HL-60 (cell line): ENCODE data around the gene ARMC9.

Experiments used
- DNase-seq, 2 experiments: peaks; one replicate each; pipeline ENCODE4 v3.0.0-alpha.2; 2010 to 2020; ENCODE audit warnings: low read depth in 1 of 2, low spot score in 1 of 2
- H3K27ac ChIP-seq: fragments of 250-450 bp; sonication (Bioruptor Pico); replicated peaks from 2 replicates; pipeline ENCODE4 v1.5.1; 2020; ENCODE audit warnings: mild to moderate bottlenecking, moderate library complexity
- H3K27me3 ChIP-seq: fragments of 250-450 bp; sonication (Bioruptor Pico); 2 replicates; pipeline ENCODE4 v1.5.1; 2021; ENCODE audit warnings: mild to moderate bottlenecking, moderate library complexity; ENCODE audit not compliant: insufficient read depth, poor library complexity, severe bottlenecking
- H3K4me3 ChIP-seq: replicated peaks from 2 replicates; pipeline ENCODE4 v1.5.1; 2011; ENCODE audit warnings: mild to moderate bottlenecking, control low read depth, low read length; ENCODE audit not compliant: insufficient read depth
- GABPA ChIP-seq: IDR thresholded peaks from 2 replicates; pipeline ENCODE4 v1.6.1; 2012; ENCODE audit warnings: low read depth
- POLR2AphosphoS5 ChIP-seq: IDR thresholded peaks from 2 replicates; pipeline ENCODE4 v1.6.1; 2012; ENCODE audit warnings: low read depth
- SPI1 ChIP-seq: IDR thresholded peaks from 2 replicates; pipeline ENCODE4 v1.6.1; 2012; ENCODE audit warnings: low read depth, mild to moderate bottlenecking, borderline replicate concordance
- TF ChIP-seq, protein P1 (sequence below): IDR thresholded peaks from 2 replicates; pipeline ENCODE4 v1.6.1; 2012; ENCODE audit warnings: low read depth; ENCODE audit not compliant: insufficient replicate concordance
- TF ChIP-seq, protein P2 (sequence below): IDR thresholded peaks from one replicate; pipeline ENCODE4 v1.5.1; 2011; ENCODE audit warnings: low read length, control low read depth, inconsistent platforms; ENCODE audit not compliant: insufficient read depth

ARMC9 gene

DNA sequence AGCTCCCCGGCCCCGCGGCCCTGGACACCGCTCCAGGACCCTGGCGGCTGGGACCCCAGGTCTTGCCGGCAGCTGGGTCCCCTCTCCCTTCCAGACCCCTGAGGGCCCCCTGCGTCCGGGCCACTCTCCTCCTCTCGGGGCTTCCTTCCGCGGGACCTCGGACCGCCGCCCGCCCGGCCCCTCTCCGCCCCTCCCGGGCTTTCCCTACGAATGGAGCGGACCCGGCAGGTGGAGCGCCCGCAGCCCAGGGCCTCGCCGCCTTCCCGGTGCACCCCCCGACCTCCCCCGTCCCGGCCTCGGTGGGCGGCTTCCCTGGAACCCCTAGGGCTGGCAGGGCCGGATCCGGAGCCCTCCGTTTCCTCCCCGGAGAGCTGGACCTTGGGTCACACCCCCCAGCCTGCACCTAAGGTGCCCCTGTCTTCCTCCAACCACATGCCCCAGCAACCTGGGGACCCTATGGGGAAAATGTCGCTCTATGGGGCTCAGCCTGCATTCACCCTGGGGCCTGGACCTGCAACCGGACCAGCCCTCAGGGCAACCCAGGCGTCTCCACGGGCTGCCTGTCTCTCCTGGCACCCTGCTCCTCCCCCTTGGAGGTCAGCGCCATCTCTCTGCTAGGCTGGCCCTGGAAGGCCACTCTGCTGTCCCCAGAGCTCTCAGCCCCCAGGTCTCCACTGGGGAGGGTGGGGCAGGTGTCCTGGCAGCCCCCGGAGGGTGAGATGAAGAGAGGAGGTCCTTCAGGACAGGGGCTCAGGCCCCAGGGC, 197.8 kb downstream of the ARMC9 start:
- DNase-seq = no peak
- peak overlapping the region; percentile 61 for H3K4me3 ChIP-seq

GRCh38 chr2:231397011-231397927, 198.8 kb downstream of the ARMC9 start:
- peak overlapping the region; percentile 95 for H3K27ac ChIP-seq
- H3K4me3 ChIP-seq = peak overlapping the region; percentile 61
- TF ChIP-seq, protein P1, sequence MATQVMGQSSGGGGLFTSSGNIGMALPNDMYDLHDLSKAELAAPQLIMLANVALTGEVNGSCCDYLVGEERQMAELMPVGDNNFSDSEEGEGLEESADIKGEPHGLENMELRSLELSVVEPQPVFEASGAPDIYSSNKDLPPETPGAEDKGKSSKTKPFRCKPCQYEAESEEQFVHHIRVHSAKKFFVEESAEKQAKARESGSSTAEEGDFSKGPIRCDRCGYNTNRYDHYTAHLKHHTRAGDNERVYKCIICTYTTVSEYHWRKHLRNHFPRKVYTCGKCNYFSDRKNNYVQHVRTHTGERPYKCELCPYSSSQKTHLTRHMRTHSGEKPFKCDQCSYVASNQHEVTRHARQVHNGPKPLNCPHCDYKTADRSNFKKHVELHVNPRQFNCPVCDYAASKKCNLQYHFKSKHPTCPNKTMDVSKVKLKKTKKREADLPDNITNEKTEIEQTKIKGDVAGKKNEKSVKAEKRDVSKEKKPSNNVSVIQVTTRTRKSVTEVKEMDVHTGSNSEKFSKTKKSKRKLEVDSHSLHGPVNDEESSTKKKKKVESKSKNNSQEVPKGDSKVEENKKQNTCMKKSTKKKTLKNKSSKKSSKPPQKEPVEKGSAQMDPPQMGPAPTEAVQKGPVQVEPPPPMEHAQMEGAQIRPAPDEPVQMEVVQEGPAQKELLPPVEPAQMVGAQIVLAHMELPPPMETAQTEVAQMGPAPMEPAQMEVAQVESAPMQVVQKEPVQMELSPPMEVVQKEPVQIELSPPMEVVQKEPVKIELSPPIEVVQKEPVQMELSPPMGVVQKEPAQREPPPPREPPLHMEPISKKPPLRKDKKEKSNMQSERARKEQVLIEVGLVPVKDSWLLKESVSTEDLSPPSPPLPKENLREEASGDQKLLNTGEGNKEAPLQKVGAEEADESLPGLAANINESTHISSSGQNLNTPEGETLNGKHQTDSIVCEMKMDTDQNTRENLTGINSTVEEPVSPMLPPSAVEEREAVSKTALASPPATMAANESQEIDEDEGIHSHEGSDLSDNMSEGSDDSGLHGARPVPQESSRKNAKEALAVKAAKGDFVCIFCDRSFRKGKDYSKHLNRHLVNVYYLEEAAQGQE = no peak
- no peak for TF ChIP-seq GABPA
- TF ChIP-seq, protein P2, sequence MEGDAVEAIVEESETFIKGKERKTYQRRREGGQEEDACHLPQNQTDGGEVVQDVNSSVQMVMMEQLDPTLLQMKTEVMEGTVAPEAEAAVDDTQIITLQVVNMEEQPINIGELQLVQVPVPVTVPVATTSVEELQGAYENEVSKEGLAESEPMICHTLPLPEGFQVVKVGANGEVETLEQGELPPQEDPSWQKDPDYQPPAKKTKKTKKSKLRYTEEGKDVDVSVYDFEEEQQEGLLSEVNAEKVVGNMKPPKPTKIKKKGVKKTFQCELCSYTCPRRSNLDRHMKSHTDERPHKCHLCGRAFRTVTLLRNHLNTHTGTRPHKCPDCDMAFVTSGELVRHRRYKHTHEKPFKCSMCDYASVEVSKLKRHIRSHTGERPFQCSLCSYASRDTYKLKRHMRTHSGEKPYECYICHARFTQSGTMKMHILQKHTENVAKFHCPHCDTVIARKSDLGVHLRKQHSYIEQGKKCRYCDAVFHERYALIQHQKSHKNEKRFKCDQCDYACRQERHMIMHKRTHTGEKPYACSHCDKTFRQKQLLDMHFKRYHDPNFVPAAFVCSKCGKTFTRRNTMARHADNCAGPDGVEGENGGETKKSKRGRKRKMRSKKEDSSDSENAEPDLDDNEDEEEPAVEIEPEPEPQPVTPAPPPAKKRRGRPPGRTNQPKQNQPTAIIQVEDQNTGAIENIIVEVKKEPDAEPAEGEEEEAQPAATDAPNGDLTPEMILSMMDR = no peak
- no peak for TF ChIP-seq SPI1
- no peak for TF ChIP-seq POLR2AphosphoS5
- DNase-seq = no peak
- no peaks in the 10 kb centered on the region for H3K27me3 ChIP-seq

More for the DNA sequence above, 197.8 kb downstream of the ARMC9 start:
- peak overlapping the region; percentile 95 for H3K27ac ChIP-seq
- H3K27me3 ChIP-seq = no peaks in the 10 kb centered on the region
- TF ChIP-seq, protein P1 = no peak
- no peak for TF ChIP-seq SPI1
- TF ChIP-seq, protein P2 = no peak
- TF ChIP-seq POLR2AphosphoS5 = no peak
- no peak for TF ChIP-seq GABPA

DNA sequence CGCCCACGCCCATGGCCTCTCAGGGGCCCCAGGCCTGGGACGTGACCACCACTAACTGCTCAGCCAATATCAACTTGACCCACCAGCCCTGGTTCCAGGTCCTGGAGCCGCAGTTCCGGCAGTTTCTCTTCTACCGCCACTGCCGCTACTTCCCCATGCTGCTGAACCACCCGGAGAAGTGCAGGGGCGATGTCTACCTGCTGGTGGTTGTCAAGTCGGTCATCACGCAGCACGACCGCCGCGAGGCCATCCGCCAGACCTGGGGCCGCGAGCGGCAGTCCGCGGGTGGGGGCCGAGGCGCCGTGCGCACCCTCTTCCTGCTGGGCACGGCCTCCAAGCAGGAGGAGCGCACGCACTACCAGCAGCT, 199.5 kb downstream of the ARMC9 start:
- DNase-seq = no peak
- TF ChIP-seq GABPA (no peak), POLR2AphosphoS5 (0 out of 2 replicates have a peak, but pooled peaks have one; percentile 15)

GRCh38 chr2:231398585-231398984, 200.2 kb downstream of the ARMC9 start:
- Histone ChIP-seq H3K27ac (peak overlapping the region; percentile 95), H3K27me3 (no peaks in the 10 kb centered on the region), H3K4me3 (peak overlapping the region; percentile 22; the same call in 1 of the 2 replicates)
- DNase-seq = no peak
- TF ChIP-seq, protein P1 = no peak
- peak; percentile 34 for TF ChIP-seq POLR2AphosphoS5
- TF ChIP-seq GABPA = no peak
- TF ChIP-seq SPI1 = no peak

More for the DNA sequence above, 199.5 kb downstream of the ARMC9 start:
- Histone ChIP-seq H3K27me3 (no peaks in the 10 kb centered on the region), H3K27ac (peak overlapping the region; percentile 95), H3K4me3 (no peak overlapping the region)
